GM18867 (cell line): ENCODE data around the gene CINP.

Experiments used
- ATAC-seq: cut with Tn5 transposase; IDR thresholded peaks from one replicate; pipeline ENCODE4 v1.9.1; 2021; ENCODE audit warnings: mild to moderate bottlenecking, moderate library complexity; ENCODE audit not compliant: unreplicated experiment

Gene CINP

GRCh38 chr14:102362545-102363181, at the start of gene CINP, which contains the start of gene TECPR2:
CINP (minus strand) TSS chr14:102362890; CDS start chr14:102362851, 39 bp downstream.
TECPR2 (plus strand) TSS chr14:102362941; CDS start chr14:102376722, 13,781 bp downstream.
- peak; percentile 86 for ATAC-seq

DNA sequence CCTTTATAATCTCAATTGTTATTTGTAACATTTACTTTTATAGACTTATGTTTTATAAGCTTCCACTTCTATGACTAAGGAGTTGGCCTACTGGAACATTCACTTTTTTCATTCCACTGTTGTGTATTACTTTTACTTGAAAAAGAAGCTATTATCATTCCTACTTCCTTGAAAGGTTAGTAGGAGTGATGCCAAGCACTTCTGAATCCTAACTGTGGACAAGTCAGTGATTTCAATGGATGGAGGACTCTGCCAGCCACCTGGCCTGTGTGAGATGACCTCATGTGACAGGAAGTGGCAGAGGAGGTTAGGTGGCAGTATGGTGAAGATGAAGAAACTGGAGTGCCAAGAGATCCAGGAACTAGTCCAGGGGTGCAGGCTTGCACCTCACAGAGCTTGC, 46.0 kb upstream of the CINP start:
- ATAC-seq: no peak

DNA sequence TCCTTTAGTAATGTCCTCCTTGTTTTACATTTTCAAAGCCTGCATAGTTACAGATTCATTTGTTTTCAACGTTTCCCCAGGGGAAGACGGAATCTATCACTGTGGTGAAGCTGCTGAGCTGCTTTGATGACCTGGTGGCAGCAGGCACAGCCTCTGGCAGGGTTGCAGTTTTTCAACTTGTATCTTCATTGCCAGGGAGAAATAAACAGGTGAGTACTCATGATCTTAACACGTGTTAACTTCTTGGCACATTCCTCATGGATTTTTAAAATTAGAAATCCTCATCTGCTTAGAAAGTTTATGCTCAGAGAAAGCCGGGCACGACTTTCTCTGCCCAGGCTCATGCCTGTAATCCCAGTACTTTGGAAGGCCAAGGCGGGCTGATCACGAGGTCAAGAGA, 44.6 kb upstream of the CINP start:
- no peak for ATAC-seq

- no peak for ATAC-seq
Observed at GRCh38 chr14:102403028-102403427, 40.3 kb upstream of the CINP start.

GRCh38 chr14:102396521-102396920, 33.8 kb upstream of the CINP start:
- ATAC-seq: no peak

DNA sequence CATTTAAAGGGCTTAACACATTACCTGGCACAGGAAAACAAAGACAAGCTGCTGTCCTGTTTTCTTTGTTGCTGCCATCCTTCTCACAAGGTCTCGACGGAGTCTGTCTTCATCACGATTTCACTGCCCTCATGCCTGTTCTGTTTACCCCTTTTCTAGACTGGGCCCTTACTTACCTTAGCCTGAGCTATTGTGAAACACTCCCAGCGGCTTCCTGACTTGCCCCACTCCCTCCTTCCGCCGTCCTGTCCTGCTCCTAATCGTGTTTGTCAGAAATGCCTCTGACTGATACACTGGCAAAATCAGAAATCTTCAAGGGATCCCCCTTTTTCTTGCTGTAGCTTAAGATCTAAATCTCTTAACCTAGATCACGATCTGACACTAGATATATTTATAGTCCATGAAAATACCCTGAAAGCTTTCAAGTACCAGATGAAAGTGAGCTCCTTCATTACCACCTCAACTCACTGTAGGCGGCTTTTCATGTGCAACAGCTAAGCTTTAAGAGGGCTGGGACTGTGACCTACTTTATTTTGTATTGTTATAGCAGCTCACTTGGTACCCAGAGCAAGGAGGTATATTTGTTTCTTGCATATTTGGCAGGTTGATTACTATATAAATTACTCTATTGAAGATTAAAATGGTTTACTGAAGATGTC, 32.2 kb upstream of the CINP start:
- no peak for ATAC-seq

DNA sequence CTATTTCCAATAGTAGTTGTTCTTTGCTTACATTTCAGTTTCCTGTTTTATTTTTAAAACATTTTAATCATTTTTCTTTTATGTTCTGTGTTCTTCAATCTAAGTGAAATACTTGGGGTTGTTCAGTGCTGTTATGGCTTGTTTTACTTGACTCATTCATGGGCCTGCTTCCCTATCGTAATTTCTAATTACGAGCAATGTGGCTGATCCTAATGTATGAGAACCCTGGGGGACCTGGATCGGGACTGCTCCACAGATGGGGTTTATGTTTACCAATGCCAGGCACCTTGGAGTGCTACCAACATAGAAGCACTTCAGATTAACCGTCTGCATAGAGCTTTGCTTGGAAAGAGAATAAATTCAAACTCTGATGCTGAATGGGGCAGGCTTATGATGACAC, 29.8 kb upstream of the CINP start:
- no peak for ATAC-seq

GRCh38 chr14:102390064-102390855, 27.6 kb upstream of the CINP start:
- no peak for ATAC-seq

- no peak for ATAC-seq
Observed at GRCh38 chr14:102389246-102389645, 26.6 kb upstream of the CINP start.

DNA sequence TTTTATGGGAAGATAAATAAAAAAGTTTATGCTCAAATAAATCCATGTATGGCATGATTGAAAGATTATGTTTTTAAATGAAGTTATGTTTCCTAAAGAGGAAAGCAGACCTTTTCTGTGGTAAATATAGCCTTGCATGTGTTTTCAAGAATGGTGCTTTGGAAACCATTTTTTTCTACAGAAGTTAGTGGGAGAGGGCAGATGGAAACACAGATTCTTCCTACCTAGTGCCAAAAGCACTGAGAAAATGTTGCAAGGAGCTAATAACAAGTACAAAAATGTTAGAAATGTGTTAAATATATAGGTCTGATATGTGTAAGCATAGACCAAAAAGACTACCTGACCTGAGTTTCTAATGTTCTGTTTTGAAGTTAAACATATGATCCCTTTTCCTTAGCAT, 24.4 kb upstream of the CINP start:
- no peak for ATAC-seq

- ATAC-seq: no peak
Observed at GRCh38 chr14:102378830-102379229, 16.1 kb upstream of the CINP start.

GRCh38 chr14:102377696-102378095, 15.0 kb upstream of the CINP start:
- ATAC-seq: no peak

- ATAC-seq: no peak
Observed at GRCh38 chr14:102375119-102375518, 12.4 kb upstream of the CINP start.

GRCh38 chr14:102374264-102374663, 11.6 kb upstream of the CINP start:
- no peak for ATAC-seq

DNA sequence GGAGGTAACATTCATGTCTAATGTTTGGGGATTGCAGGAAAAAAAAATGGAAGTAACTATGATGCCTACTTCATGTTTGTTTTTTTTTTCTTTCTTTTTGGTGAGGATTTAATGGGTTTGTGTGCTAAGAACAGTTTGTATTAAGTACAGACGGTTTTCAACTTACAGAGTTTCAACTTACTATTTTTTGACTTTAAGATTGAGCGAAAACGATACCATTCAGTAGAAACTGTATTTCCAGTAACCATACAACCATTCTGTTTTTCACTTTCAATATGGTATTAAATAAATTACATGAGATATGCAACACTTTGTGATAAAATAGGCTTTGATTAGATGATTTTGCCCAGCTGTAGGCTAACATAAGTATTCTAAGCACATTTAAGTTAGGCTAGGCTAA, 10.4 kb upstream of the CINP start:
- no peak for ATAC-seq

DNA sequence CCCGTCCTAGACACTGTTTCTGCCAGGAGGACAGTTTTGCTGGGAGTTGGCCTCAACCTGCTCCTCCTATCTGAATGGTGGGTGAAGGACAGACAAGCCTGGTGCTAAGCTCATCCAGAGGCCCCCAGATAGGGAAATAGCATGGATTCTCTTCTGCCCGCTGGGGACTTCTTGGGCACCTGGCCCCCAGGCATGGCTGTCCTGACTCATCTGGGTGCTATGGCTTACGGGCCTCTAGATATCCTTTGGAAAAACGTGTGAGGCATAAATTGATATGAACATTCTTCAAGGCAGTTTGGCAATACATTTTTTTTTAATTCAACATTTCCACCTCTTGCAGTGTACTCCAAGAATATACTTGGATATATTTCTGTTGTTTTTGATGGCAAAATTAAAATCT, 8.7 kb upstream of the CINP start:
- ATAC-seq: no peak

DNA sequence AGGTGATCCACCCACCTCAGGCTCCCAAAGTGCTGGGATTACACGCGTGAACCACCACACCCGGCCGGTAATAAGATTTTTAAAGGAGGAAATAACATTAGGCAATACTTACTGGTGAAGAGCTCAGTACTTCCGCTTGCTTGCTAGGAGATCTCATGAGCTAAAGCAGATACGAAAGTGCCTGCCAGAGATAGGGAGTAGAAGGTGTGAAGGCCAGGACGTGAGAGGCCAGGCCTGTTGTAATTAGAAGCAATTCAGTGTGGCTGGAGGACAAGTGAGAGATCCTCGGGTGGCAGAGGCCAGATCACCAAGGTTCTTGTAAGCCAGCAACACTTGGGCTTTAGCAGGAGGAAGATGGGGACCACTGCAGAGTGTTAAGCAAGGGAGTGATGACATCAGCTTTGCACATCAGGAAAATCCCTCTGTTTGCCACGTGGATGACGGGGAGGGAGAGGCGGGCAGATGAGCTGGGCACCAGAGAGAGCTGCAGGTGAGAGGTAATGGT, 7.7 kb upstream of the CINP start:
- ATAC-seq: peak; percentile 38

DNA sequence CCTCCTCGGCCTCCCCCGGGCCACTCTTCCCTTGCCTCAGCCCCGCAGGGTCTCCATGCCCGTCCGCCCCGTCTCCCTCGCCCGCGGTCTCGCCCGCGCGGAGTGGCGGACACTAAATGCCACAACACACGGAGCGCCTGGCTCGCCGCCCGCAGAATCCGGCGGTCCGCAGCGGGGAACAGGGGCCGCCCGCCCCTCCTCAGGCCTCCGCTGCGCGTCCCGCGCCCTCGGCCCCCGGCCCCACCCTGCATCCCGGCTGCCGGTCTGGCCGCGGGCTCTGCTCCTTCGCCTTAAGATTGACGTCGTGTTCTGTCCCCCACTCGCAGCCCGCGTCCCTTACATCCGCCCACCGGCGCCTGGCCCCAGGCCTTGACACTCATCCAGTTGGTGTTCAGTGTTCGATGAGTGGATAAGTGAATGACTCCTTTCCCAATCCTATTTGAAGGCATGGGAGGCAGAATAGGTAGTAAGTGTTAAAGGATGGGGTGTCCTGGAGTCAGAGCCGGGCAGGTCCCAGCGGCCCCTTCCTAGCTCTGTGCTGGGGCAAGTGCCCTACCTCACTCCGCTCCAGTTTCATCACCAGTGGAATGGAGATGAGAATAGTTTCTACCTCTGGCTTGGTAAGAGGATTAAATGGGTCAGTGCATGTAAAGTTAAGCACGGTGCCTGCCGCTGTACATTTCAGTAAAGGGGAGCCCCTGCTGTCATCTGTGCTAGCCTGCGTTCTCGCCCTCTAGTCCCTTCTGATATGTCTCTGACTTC, 673 bp upstream of the CINP start:
- ATAC-seq: peak; percentile 16

DNA sequence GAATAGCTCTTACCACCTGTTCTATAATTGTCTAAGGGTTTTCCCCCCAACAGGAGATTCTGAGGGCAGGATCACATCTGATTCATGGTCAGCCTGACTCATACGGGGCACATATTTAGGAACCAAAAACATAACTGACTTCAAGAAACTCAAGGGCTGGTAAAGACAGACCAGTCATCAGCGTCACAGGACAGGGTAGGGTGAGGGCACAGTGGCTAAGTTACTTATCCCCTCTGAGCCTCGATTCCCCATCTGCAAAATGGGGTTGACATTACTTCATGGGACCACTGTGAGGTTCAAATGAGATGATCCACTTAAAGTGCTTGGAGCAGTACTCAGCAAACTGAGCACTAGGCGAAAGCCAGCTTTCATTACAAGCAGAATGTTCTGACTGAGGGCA, 606 bp downstream of the CINP start:
- ATAC-seq: no peak

DNA sequence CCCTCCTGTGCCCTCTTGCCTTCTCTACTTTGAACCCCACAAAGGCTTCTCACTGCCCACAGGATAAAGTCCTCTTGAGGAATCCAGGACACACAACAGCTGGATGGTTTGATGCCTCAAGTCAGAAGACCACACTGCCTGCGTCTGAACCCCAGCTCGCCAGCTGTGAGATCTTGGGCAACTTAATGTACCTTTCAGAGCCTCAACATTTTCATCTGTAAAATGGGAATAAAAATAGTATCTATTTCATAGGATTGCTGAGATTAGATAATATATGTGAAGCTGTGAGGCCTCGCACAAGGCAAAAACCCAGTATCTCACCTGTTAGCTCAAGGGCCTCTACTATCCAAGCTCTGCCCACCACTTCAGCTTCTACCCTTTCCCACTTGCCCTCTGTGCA, 2.3 kb downstream of the CINP start:
- no peak for ATAC-seq

DNA sequence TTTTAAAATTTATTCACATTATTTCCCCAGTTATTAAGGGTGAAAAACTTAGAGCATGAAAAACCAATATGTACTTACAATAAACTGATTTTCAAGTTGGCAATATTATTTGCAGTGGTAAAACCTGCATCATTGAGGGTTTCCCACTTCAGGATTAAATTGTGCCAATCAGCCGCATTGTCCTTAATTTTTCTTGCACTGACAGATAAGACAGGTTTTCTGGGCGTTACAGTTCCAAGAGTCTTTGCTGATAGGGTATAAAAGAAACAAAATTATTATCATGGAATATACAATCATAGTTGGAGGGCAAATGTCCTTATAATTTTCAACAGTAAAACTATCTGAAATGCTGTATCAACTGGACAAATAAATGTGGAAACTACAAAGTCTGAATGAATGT, 3.3 kb downstream of the CINP start:
- no peak for ATAC-seq
